Adrenal gland (tissue), 5 donors: ENCODE results near the gene SULT1C3.

ENCODE experiments used
- CTCF ChIP-seq, 6 experiments: fragments of 450-650 bp in 4 of 6; fragments of 200-600 bp in 2 of 6; sonication (generic) in 1 of 6; IDR thresholded peaks; 1 replicate in 5 of 6; 2 replicates in 1 of 6; pipeline versions ENCODE4 v1.5.1 to v1.8.0; 2016 to 2021; ENCODE audit warnings: antibody characterized with exemption in 6 of 6, mild to moderate bottlenecking in 2 of 6, moderate library complexity in 1 of 6
- POLR2A ChIP-seq, 2 donors: fragments of 450-650 bp; IDR thresholded peaks; one replicate each; pipeline ENCODE4 v1.6.1; 2017; ENCODE audit warnings: antibody characterized with exemption in 2 of 2, mild to moderate bottlenecking in 2 of 2, moderate library complexity in 1 of 2
- donor health status: DM: no; HTN: no; CAD: no.

GRCh38 chr2:108287169-108287568 is 47.4 kb downstream of the SULT1C3 start:
- TF ChIP-seq CTCF (IDR thresholded peaks at IDR 0.05) = no peak
- TF ChIP-seq POLR2A (IDR thresholded peaks at IDR 0.05) = no peak
